Putamen (tissue), 1 donor: ENCODE data around the gene HMCN1.

Experiments used
- DNase-seq: peaks from one replicate; pipeline ENCODE4 v3.0.0-alpha.2; 2016; ENCODE audit warnings: low spot score

The HMCN1 gene

GRCh38 chr1:186030453-186030852 is 296.3 kb downstream of the HMCN1 start:
- no peak for DNase-seq

- no peak for DNase-seq
These were observed 299.7 kb downstream of the HMCN1 start for GRCh38 chr1:186033847-186034271.

GRCh38 chr1:186042230-186042629 is 308.0 kb downstream of the HMCN1 start:
- DNase-seq: no peak

GRCh38 chr1:186043296-186043695 is 309.1 kb downstream of the HMCN1 start:
- no peak for DNase-seq

GRCh38 chr1:186044079-186044685 is 310.0 kb downstream of the HMCN1 start:
- no peak for DNase-seq

- no peak for DNase-seq
These were observed 312.4 kb downstream of the HMCN1 start for GRCh38 chr1:186046437-186047211.

GRCh38 chr1:186050360-186050759 is 316.2 kb downstream of the HMCN1 start:
- no peak for DNase-seq

- no peak for DNase-seq
These were observed 319.8 kb downstream of the HMCN1 start for GRCh38 chr1:186054003-186054402.

- DNase-seq: no peak
These were observed 320.7 kb downstream of the HMCN1 start for GRCh38 chr1:186054932-186055331.

GRCh38 chr1:186055846-186056245 is 321.7 kb downstream of the HMCN1 start:
- no peak for DNase-seq

GRCh38 chr1:186057086-186057485 is 322.9 kb downstream of the HMCN1 start:
- DNase-seq: no peak

GRCh38 chr1:186059311-186059710 is 325.1 kb downstream of the HMCN1 start:
- DNase-seq: no peak

- DNase-seq: no peak
These were observed 325.6 kb downstream of the HMCN1 start for GRCh38 chr1:186059752-186060151.

- no peak for DNase-seq
These were observed 326.0 kb downstream of the HMCN1 start for GRCh38 chr1:186060226-186060625.

- no peak for DNase-seq
These were observed 329.0 kb downstream of the HMCN1 start for GRCh38 chr1:186063091-186063657.

GRCh38 chr1:186066411-186066810 is 332.2 kb downstream of the HMCN1 start:
- no peak for DNase-seq

- no peak for DNase-seq
These were observed 339.5 kb downstream of the HMCN1 start for GRCh38 chr1:186073697-186074096.

GRCh38 chr1:186076006-186076405 is 341.8 kb downstream of the HMCN1 start:
- no peak for DNase-seq

- DNase-seq: no peak
These were observed 344.1 kb downstream of the HMCN1 start for GRCh38 chr1:186078245-186078644.

GRCh38 chr1:186079084-186079684 is 345.0 kb downstream of the HMCN1 start:
- DNase-seq: no peak

GRCh38 chr1:186082235-186082937 is 348.2 kb downstream of the HMCN1 start:
- peak; percentile 7 for DNase-seq

- no peak for DNase-seq
These were observed 352.4 kb downstream of the HMCN1 start for GRCh38 chr1:186086583-186086982.
